ENCODE data around the gene KRT73.

Gene KRT73

DNA sequence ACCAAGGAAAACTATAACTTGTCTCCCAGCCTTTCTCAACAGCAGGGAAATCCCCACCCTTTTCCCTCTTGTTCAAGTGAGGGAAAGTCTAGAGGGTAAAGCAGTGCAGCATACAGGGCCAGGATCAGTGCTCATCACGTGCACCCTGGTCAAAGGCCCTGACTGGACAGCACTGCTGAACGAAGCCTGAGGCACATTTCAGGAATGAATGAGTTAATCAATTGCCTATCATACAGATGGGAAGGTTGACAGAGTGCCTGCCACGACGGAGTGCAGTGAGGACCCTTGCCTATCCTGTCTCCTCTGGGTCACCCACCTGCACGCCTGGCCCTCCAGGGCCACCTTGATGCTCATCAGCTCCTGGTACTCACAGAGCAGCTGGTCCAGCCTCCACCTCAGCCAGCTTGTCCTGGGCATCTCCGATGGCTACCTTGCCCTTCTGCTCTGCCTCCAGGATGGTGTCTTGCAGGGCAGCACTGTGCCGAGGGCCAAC, 11.7 kb upstream of the KRT73 start:
- TF ChIP-seq, protein P1, sequence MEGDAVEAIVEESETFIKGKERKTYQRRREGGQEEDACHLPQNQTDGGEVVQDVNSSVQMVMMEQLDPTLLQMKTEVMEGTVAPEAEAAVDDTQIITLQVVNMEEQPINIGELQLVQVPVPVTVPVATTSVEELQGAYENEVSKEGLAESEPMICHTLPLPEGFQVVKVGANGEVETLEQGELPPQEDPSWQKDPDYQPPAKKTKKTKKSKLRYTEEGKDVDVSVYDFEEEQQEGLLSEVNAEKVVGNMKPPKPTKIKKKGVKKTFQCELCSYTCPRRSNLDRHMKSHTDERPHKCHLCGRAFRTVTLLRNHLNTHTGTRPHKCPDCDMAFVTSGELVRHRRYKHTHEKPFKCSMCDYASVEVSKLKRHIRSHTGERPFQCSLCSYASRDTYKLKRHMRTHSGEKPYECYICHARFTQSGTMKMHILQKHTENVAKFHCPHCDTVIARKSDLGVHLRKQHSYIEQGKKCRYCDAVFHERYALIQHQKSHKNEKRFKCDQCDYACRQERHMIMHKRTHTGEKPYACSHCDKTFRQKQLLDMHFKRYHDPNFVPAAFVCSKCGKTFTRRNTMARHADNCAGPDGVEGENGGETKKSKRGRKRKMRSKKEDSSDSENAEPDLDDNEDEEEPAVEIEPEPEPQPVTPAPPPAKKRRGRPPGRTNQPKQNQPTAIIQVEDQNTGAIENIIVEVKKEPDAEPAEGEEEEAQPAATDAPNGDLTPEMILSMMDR (IDR thresholded peaks at IDR 0.05; ENCODE audit: control insufficient read depth, insufficient read depth, low read depth, low read length, missing control alignments), result no peak
- no peak for DNase-seq (ENCODE audit: low read depth)
- no peak overlapping the region for H3K4me3 ChIP-seq (ENCODE audit: control insufficient read depth, low read depth, low read length)

DNA sequence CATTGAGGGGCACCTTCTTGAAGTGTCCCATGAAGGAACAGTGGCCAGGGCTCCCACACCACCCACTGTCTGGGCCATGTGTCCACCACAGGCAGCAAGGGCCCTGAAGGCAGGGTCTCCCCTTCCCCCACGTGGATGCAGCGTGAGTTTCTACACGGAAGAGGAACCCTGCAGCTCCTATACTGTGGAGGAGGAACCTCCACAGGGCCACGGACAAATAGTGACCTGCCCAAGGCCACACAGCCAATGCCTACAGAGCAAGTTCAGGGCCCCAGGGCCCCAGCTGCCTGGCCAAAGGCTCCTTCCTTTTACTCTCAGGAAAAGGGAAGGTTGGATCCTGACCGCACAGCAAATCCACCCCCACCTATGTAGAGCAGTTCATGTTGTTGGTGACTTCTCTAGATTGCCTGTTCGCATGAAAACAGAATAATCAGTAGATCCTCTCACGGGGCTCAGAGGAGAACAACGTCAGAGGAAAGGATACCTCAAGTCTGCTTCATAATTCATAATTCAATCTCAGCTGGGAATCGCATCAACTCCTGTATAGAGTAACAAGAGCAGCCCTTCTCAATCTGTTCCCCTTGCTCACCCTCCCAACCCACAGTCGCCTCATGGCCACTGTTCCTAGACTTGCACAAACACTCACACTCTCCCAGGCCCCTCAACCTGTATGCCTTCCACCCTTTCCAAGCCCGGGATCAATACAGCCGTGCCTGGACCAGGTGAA, 11.1 kb upstream of the KRT73 start:
- TF ChIP-seq, protein P1 (IDR thresholded peaks at IDR 0.05; ENCODE audit: control insufficient read depth, insufficient read depth, low read depth, low read length, missing control alignments), result no peak
- no peak overlapping the region for H3K4me3 ChIP-seq (ENCODE audit: control insufficient read depth, low read depth, low read length)
- no peak for DNase-seq (ENCODE audit: low read depth)

DNA sequence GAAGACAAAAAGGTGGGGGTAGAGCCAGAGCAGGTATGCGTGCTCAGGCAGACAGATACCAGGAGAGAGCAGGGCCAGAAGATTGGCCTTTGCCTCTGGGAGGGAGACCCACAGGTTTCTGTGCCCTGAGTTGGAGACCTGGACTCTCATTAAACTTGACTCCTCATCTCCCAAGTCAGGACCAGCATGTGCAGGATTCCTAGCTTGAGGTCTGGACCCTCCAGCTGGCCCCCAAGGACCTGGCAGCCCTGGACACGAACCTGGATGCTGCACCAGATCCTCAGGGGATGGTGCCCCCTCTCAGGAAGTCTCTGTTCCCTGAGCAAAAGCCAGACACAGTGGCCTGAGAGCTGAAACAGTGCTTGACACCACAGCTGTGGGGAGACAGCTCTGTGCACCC, 10.5 kb upstream of the KRT73 start:
- no peak overlapping the region for H3K4me3 ChIP-seq (ENCODE audit: control insufficient read depth, low read depth, low read length)
- DNase-seq (ENCODE audit: low read depth), result no peak
- TF ChIP-seq, protein P1 (IDR thresholded peaks at IDR 0.05; ENCODE audit: control insufficient read depth, insufficient read depth, low read depth, low read length, missing control alignments), result no peak

DNA sequence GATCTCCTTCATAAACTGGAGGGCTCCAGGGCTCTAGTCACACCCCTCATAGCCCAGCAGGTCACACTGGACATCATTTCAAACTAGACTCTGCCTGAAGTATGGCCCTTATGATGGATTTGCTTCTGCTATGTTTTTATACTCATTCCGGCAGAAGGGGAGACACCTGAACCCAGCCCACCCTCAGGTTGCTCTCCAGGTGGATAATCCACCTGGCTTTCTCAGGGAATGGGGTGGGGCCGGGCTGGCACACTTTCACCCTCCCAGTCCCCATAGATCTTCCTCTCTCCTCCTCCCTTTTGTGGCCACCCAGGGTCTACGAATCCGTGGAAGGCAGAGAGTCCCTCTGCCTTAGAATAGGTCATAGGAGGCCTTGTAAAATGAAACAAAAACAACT, 9.8 kb upstream of the KRT73 start:
- no peak overlapping the region for H3K4me3 ChIP-seq (ENCODE audit: control insufficient read depth, low read depth, low read length)
- TF ChIP-seq, protein P1 (IDR thresholded peaks at IDR 0.05; ENCODE audit: control insufficient read depth, insufficient read depth, low read depth, low read length, missing control alignments), result no peak
- DNase-seq (ENCODE audit: low read depth), result no peak

DNA sequence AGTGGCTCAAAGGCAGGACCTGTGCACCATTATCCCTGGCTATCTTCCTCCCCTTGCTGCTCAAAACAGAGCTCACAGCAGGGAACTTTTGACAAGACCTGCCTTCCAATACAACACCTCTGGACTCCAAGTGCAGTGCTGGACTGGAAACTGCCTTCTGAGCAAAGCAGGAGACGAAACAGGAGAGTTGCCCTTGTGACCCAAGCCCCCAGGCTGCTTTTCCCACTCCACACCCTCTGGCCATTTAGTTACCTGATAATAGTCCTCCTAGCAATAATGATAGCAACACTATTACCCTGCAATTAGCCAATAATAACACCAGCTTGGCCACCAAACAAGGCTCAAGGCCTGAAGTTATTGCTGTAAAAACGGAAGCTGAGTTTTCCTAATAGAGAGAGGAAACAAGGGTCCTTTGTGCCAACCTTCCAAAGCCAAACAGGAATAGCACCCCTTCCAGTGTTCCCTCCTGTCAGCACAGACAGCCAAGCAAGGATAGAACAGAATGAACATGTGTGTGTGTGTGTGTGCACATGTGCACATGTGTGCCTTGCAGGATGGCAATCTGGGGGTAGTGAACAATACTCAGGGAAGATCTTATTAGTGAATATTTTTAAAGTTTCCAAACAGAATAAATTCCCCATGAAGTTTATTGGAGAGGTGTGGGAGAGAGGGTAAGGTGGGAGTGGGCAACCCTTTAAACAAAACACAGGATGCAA, 9.2 kb upstream of the KRT73 start:
- no peak overlapping the region for H3K4me3 ChIP-seq (ENCODE audit: control insufficient read depth, low read depth, low read length)
- TF ChIP-seq, protein P1 (IDR thresholded peaks at IDR 0.05; ENCODE audit: control insufficient read depth, insufficient read depth, low read depth, low read length, missing control alignments), result no peak
- DNase-seq (ENCODE audit: low read depth), result no peak

DNA sequence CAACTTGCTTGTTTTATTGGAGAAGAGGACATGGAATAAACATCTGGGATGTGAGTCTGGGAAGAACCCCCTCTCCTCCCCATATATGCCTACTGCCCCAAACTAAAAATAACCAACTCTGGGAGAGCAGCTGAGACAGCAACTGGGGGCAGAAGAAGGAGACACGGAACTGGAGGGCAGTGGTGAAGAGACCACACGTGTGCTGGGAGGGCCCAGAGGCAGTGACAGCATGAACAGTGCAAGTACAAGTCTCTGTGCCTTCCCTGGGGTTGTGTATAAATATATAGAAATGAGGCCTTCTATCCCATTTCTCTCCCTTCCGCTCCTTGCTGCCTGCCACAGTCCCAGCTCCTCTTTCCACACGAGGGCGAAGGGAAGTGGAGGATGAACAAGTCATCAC, 4.0 kb upstream of the KRT73 start:
- TF ChIP-seq, protein P1 (IDR thresholded peaks at IDR 0.05; ENCODE audit: control insufficient read depth, insufficient read depth, low read depth, low read length, missing control alignments), result no peak
- no peak for DNase-seq (ENCODE audit: low read depth)
- H3K4me3 ChIP-seq (ENCODE audit: control insufficient read depth, low read depth, low read length), result no peak overlapping the region

Data from AG09309 (cell line).